Measurements from ENCODE around the gene RHOV. TPM values are rescaled to one million over a fixed set of nuclear protein-coding genes. Genes with fewer than 3 reads are reported as not detected.

The RHOV gene
- total and polyA plus RNA-seq, 2 donors (not counting 1 experiment from before 2014, with no cell fraction given) = not detected

GRCh38 chr15:40921949-40922607, 48.0 kb upstream of the RHOV start:
- Histone ChIP-seq H3K4me3 (replicated peaks in 1 of 4; ENCODE audit: control extremely low read depth in 1 of 4, insufficient read depth in 1 of 4, low read depth in 3 of 4, low read length in 4 of 4) (no peak overlapping the region), H3K27ac (ENCODE audit: insufficient read depth, low read length) (no peak overlapping the region), H3K4me1 (ENCODE audit: control insufficient read depth, extremely low read depth, insufficient read depth, low read length) (no peaks in the 10 kb centered on the region), H2AFZ (ENCODE audit: low read length) (no peak overlapping the region), H3K27me3 (ENCODE audit: control insufficient read depth, insufficient read depth, low read length) (peaks cover 23% of the 10 kb centered on the region), H3K79me2 (ENCODE audit: control insufficient read depth, insufficient read depth, low read length) (no peaks in the 10 kb centered on the region), H3K9me3 (ENCODE audit: control insufficient read depth, insufficient read depth, low read depth, low read length) (no peaks in the 10 kb centered on the region), H4K20me1 (ENCODE audit: control insufficient read depth, extremely low read depth, insufficient read depth, low read length) (no peaks in the 10 kb centered on the region), H3K9ac (ENCODE audit: insufficient read depth, low read length) (no peak overlapping the region), H3K4me2 (ENCODE audit: extremely low read depth, insufficient read depth, low read length) (no peak overlapping the region), H3K36me3 (ENCODE audit: control insufficient read depth, insufficient read depth, low read length) (no peaks in the 10 kb centered on the region)
- TF ChIP-seq CTCF (conservative IDR thresholded peaks at IDR 0.05 in 1 of 2, IDR thresholded peaks at IDR 0.05 in 1 of 2; ENCODE audit: low read depth in 1 of 2, low read length in 2 of 2) (no peak), EZH2 (IDR thresholded peaks at IDR 0.05; ENCODE audit: low read length, missing control alignments) (no peak)
- no peak for DNase-seq (ENCODE audit: low read depth in 2 of 2)

- no peak overlapping the region for H3K9ac ChIP-seq (ENCODE audit: insufficient read depth, low read length)
- H3K27ac ChIP-seq (ENCODE audit: insufficient read depth, low read length) = no peak overlapping the region
- H3K27me3 ChIP-seq (ENCODE audit: control insufficient read depth, insufficient read depth, low read length) = peaks cover 2% of the 10 kb centered on the region
- H4K20me1 ChIP-seq (ENCODE audit: control insufficient read depth, extremely low read depth, insufficient read depth, low read length) = no peaks in the 10 kb centered on the region
- H3K4me3 ChIP-seq (replicated peaks in 1 of 4; ENCODE audit: control extremely low read depth in 1 of 4, insufficient read depth in 1 of 4, low read depth in 3 of 4, low read length in 4 of 4) = no peak overlapping the region
- DNase-seq (ENCODE audit: low read depth in 2 of 2) = no peak
- no peaks in the 10 kb centered on the region for H3K79me2 ChIP-seq (ENCODE audit: control insufficient read depth, insufficient read depth, low read length)
- H3K36me3 ChIP-seq (ENCODE audit: control insufficient read depth, insufficient read depth, low read length) = no peaks in the 10 kb centered on the region
- no peak for TF ChIP-seq EZH2 (IDR thresholded peaks at IDR 0.05; ENCODE audit: low read length, missing control alignments)
- TF ChIP-seq CTCF (conservative IDR thresholded peaks at IDR 0.05 in 1 of 2, IDR thresholded peaks at IDR 0.05 in 1 of 2; ENCODE audit: low read depth in 1 of 2, low read length in 2 of 2) = no peak
- H3K4me2 ChIP-seq (ENCODE audit: extremely low read depth, insufficient read depth, low read length) = no peak overlapping the region
- no peaks in the 10 kb centered on the region for H3K9me3 ChIP-seq (ENCODE audit: control insufficient read depth, insufficient read depth, low read depth, low read length)
- no peak overlapping the region for H2AFZ ChIP-seq (ENCODE audit: low read length)
- no peaks in the 10 kb centered on the region for H3K4me1 ChIP-seq (ENCODE audit: control insufficient read depth, extremely low read depth, insufficient read depth, low read length)
These were observed 44.9 kb upstream of the RHOV start for GRCh38 chr15:40918799-40919392.

GRCh38 chr15:40918146-40918798, 44.2 kb upstream of the RHOV start:
- H2AFZ ChIP-seq (ENCODE audit: low read length) = no peak overlapping the region

More at GRCh38 chr15:40918146-40918798, 44.2 kb upstream of the RHOV start:
- Histone ChIP-seq H3K9ac (ENCODE audit: insufficient read depth, low read length) (no peak overlapping the region), H3K4me3 (replicated peaks in 1 of 4; ENCODE audit: control extremely low read depth in 1 of 4, insufficient read depth in 1 of 4, low read depth in 3 of 4, low read length in 4 of 4) (no peak overlapping the region), H3K9me3 (ENCODE audit: control insufficient read depth, insufficient read depth, low read depth, low read length) (no peaks in the 10 kb centered on the region), H3K4me2 (ENCODE audit: extremely low read depth, insufficient read depth, low read length) (no peak overlapping the region), H3K4me1 (ENCODE audit: control insufficient read depth, extremely low read depth, insufficient read depth, low read length) (no peaks in the 10 kb centered on the region), H3K79me2 (ENCODE audit: control insufficient read depth, insufficient read depth, low read length) (no peaks in the 10 kb centered on the region), H4K20me1 (ENCODE audit: control insufficient read depth, extremely low read depth, insufficient read depth, low read length) (no peaks in the 10 kb centered on the region), H3K27ac (ENCODE audit: insufficient read depth, low read length) (no peak overlapping the region), H3K27me3 (ENCODE audit: control insufficient read depth, insufficient read depth, low read length) (no peaks in the 10 kb centered on the region), H3K36me3 (ENCODE audit: control insufficient read depth, insufficient read depth, low read length) (no peaks in the 10 kb centered on the region)
- no peak for DNase-seq (ENCODE audit: low read depth in 2 of 2)
- no peak for TF ChIP-seq EZH2 (IDR thresholded peaks at IDR 0.05; ENCODE audit: low read length, missing control alignments)
- no peak for TF ChIP-seq CTCF (conservative IDR thresholded peaks at IDR 0.05 in 1 of 2, IDR thresholded peaks at IDR 0.05 in 1 of 2; ENCODE audit: low read depth in 1 of 2, low read length in 2 of 2)

Data from fibroblast of lung (primary cell).